Parathyroid adenoma (tissue), 2 donors: ENCODE data around the gene GRN.
"Not testable (repeated sequence)": the region's sequence is repeated elsewhere in the genome, so short reads cannot be mapped to it uniquely, and the experiment has no call there.

Source experiments
- H2AFZ ChIP-seq: fragments of 300-600 bp; sonication (generic); one replicate; pipeline ENCODE4 v1.7.0; 2017; ENCODE audit warnings: antibody characterized with exemption, mild to moderate bottlenecking
- H3K27ac ChIP-seq: fragments of 300-600 bp; sonication (generic); one replicate; pipeline ENCODE4 v1.7.0; 2017
- H3K27me3 ChIP-seq: fragments of 300-600 bp; sonication (generic); one replicate; pipeline ENCODE4 v1.7.0; 2017; ENCODE audit warnings: low read length; ENCODE audit not compliant: control insufficient read depth, insufficient read depth
- H3K36me3 ChIP-seq: fragments of 300-600 bp; sonication (generic); one replicate; pipeline ENCODE4 v1.7.0; 2017; ENCODE audit warnings: low read length; ENCODE audit not compliant: control insufficient read depth, insufficient read depth
- H3K4me1 ChIP-seq: fragments of 300-600 bp; sonication (generic); one replicate; pipeline ENCODE4 v1.7.0; 2017; ENCODE audit warnings: control low read depth
- H3K4me2 ChIP-seq: fragments of 300-600 bp; sonication (generic); one replicate; pipeline ENCODE4 v1.7.0; 2017; ENCODE audit warnings: low read length
- H3K4me3 ChIP-seq: fragments of 300-600 bp; sonication (generic); one replicate; pipeline ENCODE4 v1.7.0; 2017; ENCODE audit warnings: low read depth, low read length
- H3K79me2 ChIP-seq: fragments of 300-600 bp; sonication (generic); one replicate; pipeline ENCODE4 v1.7.0; 2017; ENCODE audit warnings: control low read depth
- H3K9ac ChIP-seq: fragments of 300-600 bp; sonication (generic); one replicate; pipeline ENCODE4 v1.7.0; 2017; ENCODE audit warnings: mild to moderate bottlenecking
- H3K9me3 ChIP-seq: fragments of 300-600 bp; sonication (generic); one replicate; pipeline ENCODE4 v1.7.0; 2017; ENCODE audit warnings: low read length; ENCODE audit not compliant: control insufficient read depth
- TF ChIP-seq, protein P1 (sequence below): fragments of 300-600 bp; sonication (generic); IDR thresholded peaks from one replicate; pipeline ENCODE4 v1.7.0; 2017; ENCODE audit warnings: antibody characterized with exemption, mild to moderate bottlenecking
- donor health status: primary hyperparathyroidism.

The GRN gene

DNA sequence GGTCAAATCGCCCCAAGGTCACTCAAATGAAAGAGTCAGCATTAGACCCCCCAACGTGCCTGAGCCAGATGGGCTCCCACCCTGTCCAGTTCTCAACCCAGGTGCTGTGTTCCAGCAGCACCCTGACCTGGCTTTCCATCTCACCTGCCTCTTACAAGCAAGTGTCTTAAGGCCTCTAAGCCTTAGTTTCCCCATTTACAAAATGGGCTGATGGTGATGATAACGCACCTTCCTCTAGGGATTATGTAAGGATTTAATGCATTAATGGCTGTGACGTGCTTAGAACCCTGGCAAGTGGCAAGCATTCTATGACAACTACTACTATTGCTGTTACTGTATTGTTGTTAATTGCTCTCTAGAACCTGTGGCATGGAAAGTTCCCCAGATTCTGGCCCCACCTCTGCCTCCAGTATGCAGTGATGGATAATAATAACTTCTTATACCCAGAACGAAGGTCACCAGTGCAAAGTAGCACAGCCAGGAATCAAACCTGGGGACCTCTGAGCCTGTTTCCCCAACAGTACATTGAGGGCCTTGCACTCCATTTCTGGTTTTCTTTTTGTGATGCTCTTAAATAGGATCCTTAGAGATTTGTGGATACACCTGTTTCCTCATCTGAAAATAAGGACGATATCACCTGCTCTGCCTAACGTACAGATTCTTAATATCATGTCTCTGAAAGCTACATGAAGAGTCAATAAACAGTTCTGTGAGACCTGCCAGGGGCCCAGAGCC is 17.2 kb upstream of the GRN start:
- Histone ChIP-seq H3K9me3 (no peaks in the 10 kb centered on the region), H3K4me3 (no peak overlapping the region), H3K79me2 (peaks cover 9% of the 10 kb centered on the region), H3K27ac (no peak overlapping the region), H2AFZ (peak overlapping the region; percentile 45), H3K4me2 (no peak overlapping the region), H3K27me3 (no peaks in the 10 kb centered on the region), H3K9ac (no peak overlapping the region), H3K4me1 (peaks cover 11% of the 10 kb centered on the region), H3K36me3 (no peaks in the 10 kb centered on the region)
- TF ChIP-seq, protein P1, sequence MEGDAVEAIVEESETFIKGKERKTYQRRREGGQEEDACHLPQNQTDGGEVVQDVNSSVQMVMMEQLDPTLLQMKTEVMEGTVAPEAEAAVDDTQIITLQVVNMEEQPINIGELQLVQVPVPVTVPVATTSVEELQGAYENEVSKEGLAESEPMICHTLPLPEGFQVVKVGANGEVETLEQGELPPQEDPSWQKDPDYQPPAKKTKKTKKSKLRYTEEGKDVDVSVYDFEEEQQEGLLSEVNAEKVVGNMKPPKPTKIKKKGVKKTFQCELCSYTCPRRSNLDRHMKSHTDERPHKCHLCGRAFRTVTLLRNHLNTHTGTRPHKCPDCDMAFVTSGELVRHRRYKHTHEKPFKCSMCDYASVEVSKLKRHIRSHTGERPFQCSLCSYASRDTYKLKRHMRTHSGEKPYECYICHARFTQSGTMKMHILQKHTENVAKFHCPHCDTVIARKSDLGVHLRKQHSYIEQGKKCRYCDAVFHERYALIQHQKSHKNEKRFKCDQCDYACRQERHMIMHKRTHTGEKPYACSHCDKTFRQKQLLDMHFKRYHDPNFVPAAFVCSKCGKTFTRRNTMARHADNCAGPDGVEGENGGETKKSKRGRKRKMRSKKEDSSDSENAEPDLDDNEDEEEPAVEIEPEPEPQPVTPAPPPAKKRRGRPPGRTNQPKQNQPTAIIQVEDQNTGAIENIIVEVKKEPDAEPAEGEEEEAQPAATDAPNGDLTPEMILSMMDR = no peak

DNA sequence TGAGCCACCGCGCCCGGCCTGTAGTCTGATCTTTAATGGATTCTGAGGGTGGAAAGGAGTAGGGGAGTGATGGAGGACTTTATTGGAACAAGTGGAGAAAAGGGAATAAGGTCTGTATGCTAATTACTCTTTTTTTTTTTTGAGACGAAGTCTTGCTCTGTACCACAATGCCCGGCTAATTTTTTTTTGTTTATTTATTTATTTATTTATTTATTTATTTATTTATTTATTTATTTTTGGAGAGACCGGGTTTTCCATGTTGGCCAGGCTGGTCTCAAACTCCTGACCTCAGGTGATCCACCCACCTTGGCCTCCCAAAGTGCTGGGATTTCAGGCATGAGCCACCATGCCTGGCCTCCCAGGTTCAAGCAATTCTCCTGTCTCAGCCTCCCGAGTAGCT is 15.6 kb upstream of the GRN start:
- H3K4me2 ChIP-seq, H3K9me3 ChIP-seq, H3K27me3 ChIP-seq, H2AFZ ChIP-seq, H3K36me3 ChIP-seq, H3K27ac ChIP-seq, H3K9ac ChIP-seq, H3K4me3 ChIP-seq, H3K4me1 ChIP-seq, H3K79me2 ChIP-seq: not testable (repeated sequence)

DNA sequence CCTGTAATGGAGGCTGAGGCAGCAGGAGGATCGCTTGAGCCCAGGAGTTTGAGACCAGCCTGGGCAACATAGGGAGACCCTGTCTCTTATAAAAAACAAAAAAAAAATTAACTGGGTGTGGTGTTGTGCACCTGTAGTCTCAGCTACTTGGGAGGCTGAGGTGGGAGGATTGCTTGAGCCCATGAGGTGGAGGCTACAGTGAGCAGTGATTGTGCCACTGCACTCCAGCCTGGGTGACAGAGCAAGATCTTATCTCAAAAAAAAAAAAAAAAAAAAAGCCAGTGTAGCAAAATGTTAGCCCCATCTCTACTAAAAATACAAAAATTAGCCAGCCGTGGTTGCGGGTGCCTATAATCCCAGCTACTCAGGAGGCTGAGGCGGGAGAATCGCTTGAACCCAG is 14.8 kb upstream of the GRN start:
- not testable (repeated sequence) for H3K4me1 ChIP-seq, H3K4me2 ChIP-seq, H3K27ac ChIP-seq, H3K36me3 ChIP-seq, H3K9me3 ChIP-seq, H3K27me3 ChIP-seq, H3K9ac ChIP-seq, H3K79me2 ChIP-seq, H3K4me3 ChIP-seq, H2AFZ ChIP-seq

DNA sequence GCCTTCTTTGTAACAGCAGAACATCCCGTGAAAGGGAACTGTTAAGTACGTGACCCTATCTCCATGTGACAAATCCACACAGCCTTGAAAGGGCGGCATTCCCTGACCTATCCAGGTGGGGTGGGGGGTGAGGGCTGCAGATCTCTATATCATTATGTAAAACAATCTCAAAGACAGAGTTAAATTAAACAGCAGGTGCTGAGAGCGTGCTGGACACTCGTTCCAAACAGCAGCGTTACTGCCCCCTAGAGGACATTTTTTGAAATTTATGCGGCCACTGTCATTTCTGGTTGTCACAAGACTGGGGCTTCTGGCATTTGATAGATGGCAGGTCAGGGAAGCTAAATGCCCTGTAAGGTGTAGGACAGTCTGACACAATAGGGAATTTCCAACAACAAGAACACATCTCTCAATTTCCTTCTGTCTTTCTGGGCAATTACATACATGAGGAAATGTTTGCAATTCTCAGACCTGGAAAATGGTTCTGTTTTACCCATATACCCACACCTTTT is 13.8 kb upstream of the GRN start:
- Histone ChIP-seq H3K36me3 (no peaks in the 10 kb centered on the region), H2AFZ (no peak overlapping the region), H3K9ac (no peak overlapping the region), H3K4me3 (peak overlapping the region; percentile 25), H3K4me2 (peak overlapping the region; percentile 48), H3K79me2 (no peaks in the 10 kb centered on the region), H3K9me3 (no peaks in the 10 kb centered on the region), H3K4me1 (peaks cover 2% of the 10 kb centered on the region), H3K27me3 (no peaks in the 10 kb centered on the region), H3K27ac (no peak overlapping the region)
- TF ChIP-seq, protein P1 = peak; percentile 93

DNA sequence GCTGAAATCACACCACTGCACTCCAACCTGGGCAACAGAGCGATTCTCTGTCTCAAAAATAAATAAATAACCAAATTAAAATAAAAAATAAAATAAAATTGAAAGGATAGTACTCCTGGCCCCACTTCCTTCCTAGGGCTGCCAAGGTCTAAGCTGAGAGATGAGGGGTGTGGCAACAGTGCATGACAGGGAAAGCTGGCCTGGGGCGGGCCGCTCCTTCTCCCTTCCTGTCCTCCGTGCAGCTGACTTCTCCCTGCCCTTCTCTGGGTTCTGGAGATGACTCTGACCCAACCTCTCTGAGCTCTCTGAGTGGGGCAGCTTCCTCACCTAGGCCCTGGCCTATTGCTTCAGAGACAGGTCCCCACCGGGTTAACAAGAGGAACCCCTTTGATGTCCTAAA is 11.7 kb upstream of the GRN start:
- Histone ChIP-seq H3K9me3 (no peaks in the 10 kb centered on the region), H3K9ac (no peak overlapping the region), H3K79me2 (no peaks in the 10 kb centered on the region), H3K4me1 (peaks cover 2% of the 10 kb centered on the region), H3K27me3 (no peaks in the 10 kb centered on the region), H3K4me2 (no peak overlapping the region), H3K36me3 (no peaks in the 10 kb centered on the region), H2AFZ (no peak overlapping the region), H3K4me3 (no peak overlapping the region), H3K27ac (no peak overlapping the region)
- TF ChIP-seq, protein P1 = no peak

DNA sequence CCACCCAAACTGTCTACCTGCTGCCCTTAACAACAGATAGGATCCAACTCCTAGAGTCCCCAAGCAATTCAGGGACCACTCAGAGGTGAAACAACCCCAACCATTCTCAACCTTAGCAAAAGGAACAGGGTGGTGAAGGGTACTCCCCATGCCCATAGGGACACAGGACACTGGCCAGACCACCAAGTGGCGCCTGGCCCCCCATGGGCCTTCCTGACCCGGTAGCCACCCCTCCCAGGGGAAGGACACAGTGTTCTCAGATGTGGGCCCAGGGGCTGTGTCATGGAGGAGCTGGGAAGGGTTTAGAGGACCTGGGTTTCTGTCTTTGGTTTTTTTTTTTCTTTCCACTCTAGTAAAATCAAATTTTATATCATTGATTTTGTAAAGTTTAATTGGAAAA is 10.8 kb upstream of the GRN start:
- no peaks in the 10 kb centered on the region for H3K9me3 ChIP-seq
- H3K9ac ChIP-seq = no peak overlapping the region
- TF ChIP-seq, protein P1 = no peak
- no peak overlapping the region for H3K27ac ChIP-seq
- H3K4me1 ChIP-seq = peaks cover 2% of the 10 kb centered on the region
- H2AFZ ChIP-seq = peak overlapping the region; percentile 11
- no peak overlapping the region for H3K4me3 ChIP-seq
- no peaks in the 10 kb centered on the region for H3K36me3 ChIP-seq
- no peaks in the 10 kb centered on the region for H3K27me3 ChIP-seq
- no peaks in the 10 kb centered on the region for H3K79me2 ChIP-seq
- H3K4me2 ChIP-seq = no peak overlapping the region
